ENCODE data around the gene ACTN1.

Gene ACTN1

DNA sequence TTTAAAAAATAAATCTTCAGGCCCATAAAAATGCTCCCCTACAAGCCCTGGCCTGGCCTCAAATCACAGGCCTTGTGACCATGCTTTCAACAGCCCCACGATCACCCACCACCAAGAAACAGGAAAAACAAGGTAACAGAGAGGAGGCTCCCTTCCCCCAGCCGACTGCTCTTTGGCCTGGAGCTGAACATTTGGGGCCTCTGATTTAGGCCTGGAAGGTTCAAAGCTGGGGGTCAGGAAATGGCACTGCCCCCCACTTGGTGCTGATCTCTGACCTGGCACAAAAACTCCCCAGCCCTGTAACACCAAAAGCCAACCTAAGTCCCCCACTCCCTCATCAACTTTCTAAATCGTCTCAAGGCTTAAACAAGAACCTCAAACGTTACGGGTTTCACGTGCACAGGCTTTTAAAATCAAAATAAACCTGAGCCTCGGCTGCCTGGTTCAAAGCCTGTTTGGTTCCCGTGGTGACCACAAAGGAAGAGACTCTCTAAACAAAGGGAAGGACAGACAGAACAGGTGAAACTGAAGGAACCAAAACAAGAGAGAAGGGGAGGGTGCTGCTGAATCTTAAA lies 9.0 kb downstream of the ACTN1 start:
- no peak overlapping the region for H3K27ac ChIP-seq (ENCODE audit: low read length)
- no CpG with 5 or more reads among the region's 8 CpGs for WGBS (ENCODE audit: insufficient coverage, insufficient read length)

DNA sequence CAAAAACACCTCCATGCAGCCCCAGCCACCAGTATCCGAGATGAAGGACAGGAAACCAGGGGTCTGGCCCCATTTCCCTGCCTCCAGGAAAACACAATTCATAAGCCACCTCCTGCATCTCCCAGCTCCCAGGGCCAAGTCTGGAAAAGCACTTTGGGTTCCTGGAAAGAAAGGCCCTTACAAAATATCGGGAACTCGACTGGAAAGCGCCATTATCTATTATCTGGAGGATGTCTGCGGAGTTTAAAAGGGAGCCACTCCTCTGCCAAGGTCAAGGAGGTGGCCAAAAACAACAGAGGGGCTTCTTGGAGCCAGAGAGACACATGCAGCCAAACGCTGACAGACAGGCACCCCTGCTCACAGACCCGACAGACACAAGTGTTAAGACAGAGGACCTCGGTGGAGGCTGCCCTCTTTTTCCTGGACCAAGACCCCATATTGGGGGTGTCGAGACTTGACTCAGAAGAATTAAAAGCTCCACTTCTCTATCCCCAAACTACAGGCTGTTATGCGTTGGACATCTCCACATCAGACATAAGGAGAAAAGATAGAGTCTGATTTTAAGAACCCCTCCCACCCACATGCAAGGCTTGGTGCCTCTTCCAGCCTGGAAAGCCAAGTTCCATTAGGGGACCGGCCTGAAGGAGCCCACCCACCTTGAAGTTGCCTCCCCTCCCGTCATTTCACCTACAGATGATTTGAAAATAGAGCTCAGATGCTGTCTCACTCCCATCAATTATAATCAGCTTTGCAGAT lies 9.6 kb downstream of the ACTN1 start:
- no peak for DNase-seq (ENCODE audit: low read depth, low spot score)
- Histone ChIP-seq H3K9me3 (ENCODE audit: control insufficient read depth, insufficient read depth, low read length) (no peaks in the 10 kb centered on the region), H3K36me3 (ENCODE audit: control insufficient read depth, insufficient read depth, low read length) (peaks cover 10% of the 10 kb centered on the region; the same call in 1 of the 2 replicates), H3K27ac (ENCODE audit: low read length) (no peak overlapping the region), H3K27me3 (ENCODE audit: control insufficient read depth, insufficient read depth, low read length) (no peaks in the 10 kb centered on the region), H3K4me3 (ENCODE audit: low read length) (no peak overlapping the region), H3K4me1 (ENCODE audit: control insufficient read depth, insufficient read depth, low read length) (peaks cover 10% of the 10 kb centered on the region)
- WGBS (ENCODE audit: insufficient coverage, insufficient read length): no CpG with 5 or more reads among the region's 12 CpGs

More for the DNA sequence above, 9.0 kb downstream of the ACTN1 start:
- H3K36me3 ChIP-seq (ENCODE audit: control insufficient read depth, insufficient read depth, low read length): peaks cover 10% of the 10 kb centered on the region; the same call in 1 of the 2 replicates
- H3K4me1 ChIP-seq (ENCODE audit: control insufficient read depth, insufficient read depth, low read length): peaks cover 8% of the 10 kb centered on the region
- no peaks in the 10 kb centered on the region for H3K27me3 ChIP-seq (ENCODE audit: control insufficient read depth, insufficient read depth, low read length)
- DNase-seq (ENCODE audit: low read depth, low spot score): no peak
- no peaks in the 10 kb centered on the region for H3K9me3 ChIP-seq (ENCODE audit: control insufficient read depth, insufficient read depth, low read length)
- H3K4me3 ChIP-seq (ENCODE audit: low read length): no peak overlapping the region

DNA sequence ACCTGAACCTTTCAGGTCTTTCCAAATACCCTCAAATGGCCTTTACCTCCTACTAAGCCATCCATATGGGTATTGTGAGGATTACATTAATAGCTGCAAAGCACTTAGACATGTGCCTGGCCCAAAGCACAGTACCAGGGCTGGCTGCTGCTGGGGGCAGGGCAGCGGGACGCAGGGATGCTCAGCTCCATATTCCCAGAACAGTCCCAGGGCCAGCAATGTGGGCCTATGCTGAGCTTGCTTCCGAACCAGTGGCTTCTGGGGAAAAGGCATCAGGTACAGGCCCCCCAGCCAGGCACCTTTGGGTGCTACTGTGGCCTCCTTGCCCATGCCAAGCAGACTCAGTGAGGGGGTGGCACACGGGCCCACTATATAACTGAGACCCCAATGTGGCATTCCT lies 10.4 kb downstream of the ACTN1 start:
- H3K4me1 ChIP-seq (ENCODE audit: control insufficient read depth, insufficient read depth, low read length): peaks cover 10% of the 10 kb centered on the region
- no peaks in the 10 kb centered on the region for H3K27me3 ChIP-seq (ENCODE audit: control insufficient read depth, insufficient read depth, low read length)
- H3K36me3 ChIP-seq (ENCODE audit: control insufficient read depth, insufficient read depth, low read length): peaks cover 6% of the 10 kb centered on the region; the same call in 1 of the 2 replicates
- DNase-seq (ENCODE audit: low read depth, low spot score): no peak
- H3K4me3 ChIP-seq (ENCODE audit: low read length): no peak overlapping the region
- no peak overlapping the region for H3K27ac ChIP-seq (ENCODE audit: low read length)
- WGBS (ENCODE audit: insufficient coverage, insufficient read length): no CpG with 5 or more reads among the region's 4 CpGs
- no peaks in the 10 kb centered on the region for H3K9me3 ChIP-seq (ENCODE audit: control insufficient read depth, insufficient read depth, low read length)

DNA sequence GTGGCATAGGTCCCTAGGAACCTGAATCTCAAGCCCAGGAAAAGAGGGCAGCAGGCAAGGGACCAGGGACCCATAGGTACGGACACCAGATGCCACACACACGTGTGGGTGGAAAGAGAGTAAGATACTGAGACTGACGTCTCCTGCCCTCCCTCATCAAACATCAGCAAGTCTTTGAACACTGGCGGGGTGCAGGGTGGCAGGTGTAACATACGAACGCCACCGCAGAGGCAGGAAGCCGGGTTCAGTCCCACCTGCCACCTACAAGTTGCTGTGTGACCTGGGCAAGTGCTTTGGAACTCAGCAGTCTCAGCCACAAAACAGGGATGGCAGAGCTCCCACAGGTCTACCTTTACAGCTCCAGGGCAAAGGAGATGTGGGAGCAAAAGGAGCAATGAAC lies 11.1 kb downstream of the ACTN1 start:
- Histone ChIP-seq H3K4me1 (ENCODE audit: control insufficient read depth, insufficient read depth, low read length) (peaks cover 10% of the 10 kb centered on the region), H3K27me3 (ENCODE audit: control insufficient read depth, insufficient read depth, low read length) (no peaks in the 10 kb centered on the region), H3K27ac (ENCODE audit: low read length) (no peak overlapping the region), H3K9me3 (ENCODE audit: control insufficient read depth, insufficient read depth, low read length) (no peaks in the 10 kb centered on the region), H3K4me3 (ENCODE audit: low read length) (no peak overlapping the region), H3K36me3 (ENCODE audit: control insufficient read depth, insufficient read depth, low read length) (0 out of 2 replicates have a peak, but pooled peaks cover 4% of the 10 kb centered on the region)
- DNase-seq (ENCODE audit: low read depth, low spot score): no peak
- WGBS (ENCODE audit: insufficient coverage, insufficient read length): no CpG with 5 or more reads among the region's 8 CpGs

DNA sequence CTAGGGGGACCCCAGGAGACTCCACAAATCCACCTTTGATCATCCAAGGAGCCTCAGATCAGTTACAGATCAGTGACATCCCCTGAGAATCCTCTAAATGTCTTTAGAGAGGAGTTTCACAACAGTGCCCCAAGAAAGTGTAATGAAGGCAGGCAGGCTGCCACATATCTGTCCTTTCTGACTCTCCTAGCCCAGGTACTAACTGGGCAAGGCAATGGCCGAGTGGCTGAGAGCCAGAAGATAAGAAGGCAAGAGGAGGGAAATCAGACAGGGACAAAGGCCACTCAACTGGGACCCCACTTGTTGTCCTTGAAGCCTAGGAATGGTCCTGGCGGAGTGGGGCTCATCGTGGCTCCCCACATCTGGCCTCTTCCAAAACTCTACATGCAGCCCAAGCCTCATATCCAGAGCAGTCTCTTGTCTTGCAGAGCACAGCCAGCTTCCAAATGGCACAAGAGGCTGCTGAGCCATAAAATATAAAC lies 11.6 kb downstream of the ACTN1 start:
- Histone ChIP-seq H3K4me1 (ENCODE audit: control insufficient read depth, insufficient read depth, low read length) (peaks cover 12% of the 10 kb centered on the region), H3K4me3 (ENCODE audit: low read length) (no peak overlapping the region), H3K27ac (ENCODE audit: low read length) (no peak overlapping the region), H3K27me3 (ENCODE audit: control insufficient read depth, insufficient read depth, low read length) (no peaks in the 10 kb centered on the region), H3K9me3 (ENCODE audit: control insufficient read depth, insufficient read depth, low read length) (no peaks in the 10 kb centered on the region), H3K36me3 (ENCODE audit: control insufficient read depth, insufficient read depth, low read length) (no peaks in the 10 kb centered on the region)
- no peak for DNase-seq (ENCODE audit: low read depth, low spot score)
- no CpG with 5 or more reads among the region's 3 CpGs for WGBS (ENCODE audit: insufficient coverage, insufficient read length)

DNA sequence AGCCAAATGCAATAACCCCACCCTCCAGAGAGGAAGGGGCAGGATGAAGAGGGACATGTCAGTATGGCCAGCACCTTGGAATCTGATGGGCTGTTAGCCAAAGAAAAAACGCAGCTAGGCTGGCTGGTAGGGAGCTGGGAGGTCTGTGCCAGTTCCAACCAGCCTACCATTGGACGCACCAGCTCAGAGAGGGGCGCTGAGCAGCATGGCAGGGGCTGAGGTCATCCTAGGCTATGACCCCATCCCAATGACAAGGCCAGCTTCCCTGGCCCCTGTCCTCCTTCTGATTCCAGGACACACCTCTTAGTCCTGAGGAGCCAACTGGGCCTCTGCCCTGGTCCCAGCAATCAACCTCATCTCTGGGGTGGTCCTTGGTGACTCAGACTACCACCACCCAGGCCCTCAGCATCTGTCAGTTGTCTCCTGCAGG lies 12.2 kb downstream of the ACTN1 start:
- no peak overlapping the region for H3K4me3 ChIP-seq (ENCODE audit: low read length)
- no CpG with 5 or more reads among the region's 3 CpGs for WGBS (ENCODE audit: insufficient coverage, insufficient read length)
- no peak for DNase-seq (ENCODE audit: low read depth, low spot score)
- peaks cover 15% of the 10 kb centered on the region for H3K4me1 ChIP-seq (ENCODE audit: control insufficient read depth, insufficient read depth, low read length)
- no peaks in the 10 kb centered on the region for H3K9me3 ChIP-seq (ENCODE audit: control insufficient read depth, insufficient read depth, low read length)
- no peaks in the 10 kb centered on the region for H3K27me3 ChIP-seq (ENCODE audit: control insufficient read depth, insufficient read depth, low read length)
- H3K36me3 ChIP-seq (ENCODE audit: control insufficient read depth, insufficient read depth, low read length): no peaks in the 10 kb centered on the region
- no peak overlapping the region for H3K27ac ChIP-seq (ENCODE audit: low read length)

DNA sequence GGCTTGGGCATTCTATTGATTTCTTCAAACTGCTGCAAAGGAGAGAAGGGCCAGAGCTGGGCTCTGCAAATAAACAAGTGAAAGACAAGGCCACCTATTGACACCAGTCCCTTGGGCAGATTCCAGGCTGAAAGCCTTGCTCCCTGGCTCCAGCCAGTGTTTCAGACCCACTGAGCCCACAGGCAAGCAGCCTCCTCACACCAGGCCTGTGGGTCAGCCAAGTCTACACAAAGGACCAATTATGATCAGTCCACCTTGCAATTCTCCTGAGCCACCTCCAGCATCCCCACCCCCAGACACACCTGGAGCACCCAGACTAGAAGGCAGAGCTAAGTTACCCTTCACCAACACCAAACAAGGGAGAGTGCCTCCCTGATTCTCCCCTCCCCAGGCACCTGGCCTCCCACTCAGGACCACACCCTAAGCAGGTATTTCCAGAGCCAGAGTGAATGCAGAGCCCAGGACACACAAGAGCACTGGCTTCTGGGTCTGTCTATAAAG lies 13.8 kb downstream of the ACTN1 start:
- Histone ChIP-seq H3K4me3 (ENCODE audit: low read length) (no peak overlapping the region), H3K9me3 (ENCODE audit: control insufficient read depth, insufficient read depth, low read length) (no peaks in the 10 kb centered on the region), H3K27ac (ENCODE audit: low read length) (no peak overlapping the region), H3K27me3 (ENCODE audit: control insufficient read depth, insufficient read depth, low read length) (no peaks in the 10 kb centered on the region), H3K4me1 (ENCODE audit: control insufficient read depth, insufficient read depth, low read length) (peaks cover 13% of the 10 kb centered on the region), H3K36me3 (ENCODE audit: control insufficient read depth, insufficient read depth, low read length) (no peaks in the 10 kb centered on the region)
- no peak for DNase-seq (ENCODE audit: low read depth, low spot score)

DNA sequence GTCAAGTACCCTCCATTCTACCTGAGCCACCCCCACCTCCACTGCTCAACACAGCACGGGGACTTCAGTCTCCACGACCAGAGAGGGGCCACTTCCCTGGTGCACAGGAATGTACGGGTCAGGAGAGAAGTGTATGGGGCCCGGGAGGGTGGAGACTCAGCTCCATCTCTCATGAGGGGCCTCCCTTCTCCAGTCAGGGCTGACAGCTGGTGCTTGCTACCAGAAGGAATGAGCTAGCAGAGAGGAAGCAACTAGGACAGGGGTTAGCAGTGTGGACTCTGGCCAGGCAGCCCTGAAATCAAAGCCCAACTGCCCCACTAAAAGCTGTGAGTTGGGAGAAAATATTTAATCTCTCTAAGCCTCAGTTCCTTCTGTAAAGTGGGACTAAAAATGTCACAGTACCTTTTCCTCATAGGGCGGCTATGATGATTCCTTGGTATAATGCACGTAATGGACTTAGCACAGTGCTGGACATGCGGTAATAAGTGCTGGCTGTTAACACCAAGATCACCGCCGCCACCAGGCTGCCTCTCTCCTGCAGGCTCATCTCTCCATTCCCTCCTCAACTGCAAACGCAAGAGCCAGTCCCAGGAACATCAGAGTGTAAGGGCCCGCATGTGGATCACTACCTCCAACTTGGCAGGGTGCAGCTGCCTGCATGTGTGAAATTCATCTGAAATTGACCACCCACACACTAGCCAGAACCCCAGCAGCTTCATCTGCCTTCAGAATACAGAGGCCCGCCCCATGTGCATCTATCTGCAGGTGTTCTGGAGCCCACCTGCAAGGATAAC lies 14.6 kb downstream of the ACTN1 start:
- no peak overlapping the region for H3K4me3 ChIP-seq (ENCODE audit: low read length)
- H3K9me3 ChIP-seq (ENCODE audit: control insufficient read depth, insufficient read depth, low read length): no peaks in the 10 kb centered on the region
- no peak for DNase-seq (ENCODE audit: low read depth, low spot score)
- H3K27ac ChIP-seq (ENCODE audit: low read length): no peak overlapping the region
- peaks cover 11% of the 10 kb centered on the region for H3K4me1 ChIP-seq (ENCODE audit: control insufficient read depth, insufficient read depth, low read length)
- no peaks in the 10 kb centered on the region for H3K27me3 ChIP-seq (ENCODE audit: control insufficient read depth, insufficient read depth, low read length)
- WGBS (ENCODE audit: insufficient coverage, insufficient read length): no CpG with 5 or more reads among the region's 12 CpGs
- no peaks in the 10 kb centered on the region for H3K36me3 ChIP-seq (ENCODE audit: control insufficient read depth, insufficient read depth, low read length)

DNA sequence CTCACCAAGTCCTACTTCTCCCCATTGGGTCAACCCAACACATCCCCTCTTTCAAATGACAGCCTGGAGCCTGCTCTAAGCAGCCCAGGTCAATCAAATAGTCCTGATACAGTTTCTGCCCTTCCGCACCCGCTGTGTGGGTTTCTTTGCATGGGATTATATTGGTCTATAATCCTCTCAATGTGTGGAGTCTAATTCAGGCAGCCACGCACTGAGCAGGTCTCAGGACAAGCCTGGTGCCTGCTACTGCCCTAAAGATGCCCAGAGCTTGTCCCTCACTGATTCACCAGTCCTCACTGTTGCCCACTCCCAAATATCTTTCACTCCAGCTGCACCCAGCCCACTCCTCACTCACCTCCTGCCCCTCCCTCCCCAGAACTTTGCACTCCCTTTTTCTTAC lies 16.4 kb downstream of the ACTN1 start:
- H3K36me3 ChIP-seq (ENCODE audit: control insufficient read depth, insufficient read depth, low read length): no peaks in the 10 kb centered on the region
- H3K4me1 ChIP-seq (ENCODE audit: control insufficient read depth, insufficient read depth, low read length): peaks cover 10% of the 10 kb centered on the region
- no peak overlapping the region for H3K27ac ChIP-seq (ENCODE audit: low read length)
- H3K9me3 ChIP-seq (ENCODE audit: control insufficient read depth, insufficient read depth, low read length): no peaks in the 10 kb centered on the region
- no peak overlapping the region for H3K4me3 ChIP-seq (ENCODE audit: low read length)
- no peaks in the 10 kb centered on the region for H3K27me3 ChIP-seq (ENCODE audit: control insufficient read depth, insufficient read depth, low read length)
- WGBS (ENCODE audit: insufficient coverage, insufficient read length): no CpG with 5 or more reads among the region's 3 CpGs
- DNase-seq (ENCODE audit: low read depth, low spot score): no peak

DNA sequence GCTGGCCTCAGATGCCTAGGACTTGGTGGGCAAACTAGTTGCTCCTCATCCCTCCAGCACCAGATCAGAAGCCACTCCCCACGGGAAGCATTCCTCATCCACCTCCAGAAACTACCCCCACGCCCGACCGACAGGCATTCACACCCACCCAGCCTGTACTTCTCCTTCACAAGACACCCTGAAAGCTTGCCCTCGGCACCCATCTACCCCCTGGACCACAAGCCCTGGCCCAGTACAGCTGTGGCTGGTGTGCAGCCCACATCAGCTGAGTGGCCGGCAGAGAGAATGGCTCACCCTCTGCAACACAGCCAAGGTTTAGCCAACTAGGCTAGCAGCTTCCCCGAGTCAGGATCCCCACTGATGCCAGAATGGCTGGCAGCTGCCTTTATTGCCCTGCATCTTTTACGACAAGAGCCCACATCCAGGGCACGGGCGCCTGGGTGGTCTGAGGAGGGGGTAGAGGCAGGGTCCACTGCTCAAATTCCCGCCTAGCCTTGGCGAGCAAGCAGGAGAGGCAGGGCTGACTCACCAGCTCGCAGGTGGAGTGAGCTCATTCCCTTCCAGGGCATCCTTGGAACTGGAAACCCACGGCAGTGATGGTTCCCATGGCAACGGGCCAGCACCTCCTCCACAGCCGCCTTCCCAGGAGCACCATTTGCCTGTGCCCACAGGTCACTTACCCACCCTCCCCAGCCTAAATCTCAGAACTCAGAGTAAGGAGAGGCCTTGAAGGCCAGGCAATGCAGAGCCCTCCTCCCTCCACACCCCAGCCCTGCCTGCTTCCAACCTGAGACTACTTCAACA lies 17.1 kb downstream of the ACTN1 start:
- H3K36me3 ChIP-seq (ENCODE audit: control insufficient read depth, insufficient read depth, low read length): no peaks in the 10 kb centered on the region
- H3K9me3 ChIP-seq (ENCODE audit: control insufficient read depth, insufficient read depth, low read length): no peaks in the 10 kb centered on the region
- no peak for DNase-seq (ENCODE audit: low read depth, low spot score)
- no CpG with 5 or more reads among the region's 16 CpGs for WGBS (ENCODE audit: insufficient coverage, insufficient read length)
- peaks cover 10% of the 10 kb centered on the region for H3K4me1 ChIP-seq (ENCODE audit: control insufficient read depth, insufficient read depth, low read length)
- H3K4me3 ChIP-seq (ENCODE audit: low read length): no peak overlapping the region
- H3K27me3 ChIP-seq (ENCODE audit: control insufficient read depth, insufficient read depth, low read length): no peaks in the 10 kb centered on the region
- no peak overlapping the region for H3K27ac ChIP-seq (ENCODE audit: low read length)

Measured in iPS DF 6.9 (cell line).